ENCODE measurements around the gene RTN4R. TPM values are rescaled to one million over a fixed set of nuclear protein-coding genes. Genes with fewer than 3 reads are reported as not detected.
"Not testable (repeated sequence)": the region's sequence is repeated elsewhere in the genome, so short reads cannot be mapped to it uniquely, and the experiment has no call there.

The RTN4R gene
- total RNA-seq, 1 experiment from 2014 or later = 19.0 TPM

DNA sequence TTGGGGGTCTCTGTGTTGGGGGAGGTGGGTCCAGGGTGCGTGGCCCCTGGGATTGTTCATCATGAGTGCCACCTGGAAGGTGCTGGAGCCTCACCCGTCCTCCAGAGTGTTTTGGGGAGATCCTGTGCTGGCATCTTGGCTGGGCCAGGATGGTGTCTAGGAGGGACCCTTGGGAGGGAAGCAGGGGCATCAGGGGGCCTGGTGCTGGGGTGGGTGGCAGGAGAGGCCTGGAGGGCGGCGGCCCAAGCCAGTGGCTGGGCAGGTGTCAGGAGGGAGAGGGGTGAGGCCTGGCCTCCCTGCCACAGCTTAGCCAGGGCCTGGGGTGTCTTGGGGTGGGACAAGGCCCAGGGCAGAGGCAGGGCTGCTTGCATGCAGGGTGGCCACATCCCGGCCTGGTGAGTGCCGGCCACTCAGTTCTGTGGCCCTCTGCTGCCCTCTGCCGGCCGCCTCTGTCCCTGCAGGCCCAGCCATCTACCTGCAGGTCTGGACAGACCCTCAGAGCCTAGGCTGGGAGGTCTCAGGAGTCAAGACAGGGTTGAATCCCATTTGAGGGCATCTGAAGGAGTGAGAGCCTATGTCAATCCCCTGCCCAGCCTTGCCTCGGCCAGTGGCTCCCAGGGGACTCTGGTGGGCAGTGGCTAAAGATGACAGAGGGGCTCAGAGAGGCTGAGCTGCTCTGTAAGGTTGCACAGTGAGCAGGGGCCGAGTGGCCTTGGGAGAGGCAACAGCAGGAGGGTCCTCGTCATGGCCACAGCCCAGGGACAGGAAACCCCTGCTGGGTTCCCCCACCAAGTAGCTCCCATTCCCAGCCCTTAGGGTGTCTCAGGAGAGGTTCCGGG lies 17.6 kb upstream of the RTN4R start:
- intact Hi-C loops (cut with micrococcal nuclease) = loop anchor here (1.0 kb wide), 1 partner anchor 128 kb away; no protein-coding TSS in a partner anchor
- H2AFZ ChIP-seq (ENCODE audit: low read depth, low read length, poor library complexity, severe bottlenecking); BruUV-seq (replicated peaks); H3K4me2 ChIP-seq (ENCODE audit: low read length); H4K20me1 ChIP-seq (ENCODE audit: insufficient read depth); H3K9me2 ChIP-seq (ENCODE audit: insufficient read depth); H3K36me3 ChIP-seq (ENCODE audit: control insufficient read depth in 1 of 2, insufficient read depth in 2 of 2, low read length in 2 of 2); H3K27me3 ChIP-seq (ENCODE audit: insufficient read depth, low read length); POLR2A ChIA-PET; H3K4me1 ChIP-seq (ENCODE audit: control insufficient read depth in 1 of 2, insufficient read depth in 2 of 2, low read length in 2 of 2); H3K4me3 ChIP-seq (replicated peaks in 1 of 2; ENCODE audit: low read depth in 1 of 2, low read length in 2 of 2); H3K9me3 ChIP-seq (ENCODE audit: control insufficient read depth in 1 of 2, insufficient read depth in 1 of 2, low read depth in 1 of 2, low read length in 2 of 2); H3K9ac ChIP-seq (ENCODE audit: low read length); H3K79me2 ChIP-seq (ENCODE audit: insufficient read depth, low read length); H3K27ac ChIP-seq (ENCODE audit: low read depth, low read length); DNase-seq (ENCODE audit: low read depth, low spot score): not testable (repeated sequence)
- ChIA-PET CTCF (interaction anchor here (2.0 kb wide), 1 partner anchor 129 kb away, joined by 12 read pairs; no protein-coding TSS in a partner anchor), RAD21 (ENCODE audit: low non-redundant PET in 1 of 2, low total read pairs in 2 of 2, uncharacterized antibody in 2 of 2, unreplicated experiment in 2 of 2) (interaction anchor here in 1 of 2 experiments (1.9 kb wide), 1 partner anchor 129 kb away, joined by 6 read pairs; no protein-coding TSS in a partner anchor)
- TF ChIP-seq, protein P1, sequence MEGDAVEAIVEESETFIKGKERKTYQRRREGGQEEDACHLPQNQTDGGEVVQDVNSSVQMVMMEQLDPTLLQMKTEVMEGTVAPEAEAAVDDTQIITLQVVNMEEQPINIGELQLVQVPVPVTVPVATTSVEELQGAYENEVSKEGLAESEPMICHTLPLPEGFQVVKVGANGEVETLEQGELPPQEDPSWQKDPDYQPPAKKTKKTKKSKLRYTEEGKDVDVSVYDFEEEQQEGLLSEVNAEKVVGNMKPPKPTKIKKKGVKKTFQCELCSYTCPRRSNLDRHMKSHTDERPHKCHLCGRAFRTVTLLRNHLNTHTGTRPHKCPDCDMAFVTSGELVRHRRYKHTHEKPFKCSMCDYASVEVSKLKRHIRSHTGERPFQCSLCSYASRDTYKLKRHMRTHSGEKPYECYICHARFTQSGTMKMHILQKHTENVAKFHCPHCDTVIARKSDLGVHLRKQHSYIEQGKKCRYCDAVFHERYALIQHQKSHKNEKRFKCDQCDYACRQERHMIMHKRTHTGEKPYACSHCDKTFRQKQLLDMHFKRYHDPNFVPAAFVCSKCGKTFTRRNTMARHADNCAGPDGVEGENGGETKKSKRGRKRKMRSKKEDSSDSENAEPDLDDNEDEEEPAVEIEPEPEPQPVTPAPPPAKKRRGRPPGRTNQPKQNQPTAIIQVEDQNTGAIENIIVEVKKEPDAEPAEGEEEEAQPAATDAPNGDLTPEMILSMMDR (IDR thresholded peaks at IDR 0.05 in 2 of 3, conservative IDR thresholded peaks at IDR 0.05 in 1 of 3; ENCODE audit: borderline replicate concordance in 1 of 3, insufficient read depth in 1 of 3, low read depth in 2 of 3, low read length in 2 of 3) = peak; percentile 61 to 78 (median 70); a peak in 5 of 6 replicates
- TF ChIP-seq RAD21 (IDR thresholded peaks at IDR 0.05; ENCODE audit: low read depth) = peak; percentile 81
- peak; percentile 95 for ATAC-seq

- TF ChIP-seq SIN3A (IDR thresholded peaks at IDR 0.05; ENCODE audit: low read depth) (no peak), ZFX (IDR thresholded peaks at IDR 0.05) (no peak), RAD21 (IDR thresholded peaks at IDR 0.05; ENCODE audit: low read depth) (no peak), POLR2A (IDR thresholded peaks at IDR 0.05; ENCODE audit: borderline replicate concordance, extremely low read depth, insufficient read depth, insufficient read length) (no peak), SRF (IDR thresholded peaks at IDR 0.05; ENCODE audit: low read depth) (no peak), SP1 (IDR thresholded peaks at IDR 0.05; ENCODE audit: low read depth) (no peak), EGR1 (IDR thresholded peaks at IDR 0.05; ENCODE audit: low read depth) (no peak), YY1 (IDR thresholded peaks at IDR 0.05; ENCODE audit: extremely low read depth, insufficient replicate concordance, low read depth, low read length) (no peak)
- TF ChIP-seq, protein P2, sequence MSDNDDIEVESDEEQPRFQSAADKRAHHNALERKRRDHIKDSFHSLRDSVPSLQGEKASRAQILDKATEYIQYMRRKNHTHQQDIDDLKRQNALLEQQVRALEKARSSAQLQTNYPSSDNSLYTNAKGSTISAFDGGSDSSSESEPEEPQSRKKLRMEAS (IDR thresholded peaks at IDR 0.05) = no peak
- TF ChIP-seq, protein P3, sequence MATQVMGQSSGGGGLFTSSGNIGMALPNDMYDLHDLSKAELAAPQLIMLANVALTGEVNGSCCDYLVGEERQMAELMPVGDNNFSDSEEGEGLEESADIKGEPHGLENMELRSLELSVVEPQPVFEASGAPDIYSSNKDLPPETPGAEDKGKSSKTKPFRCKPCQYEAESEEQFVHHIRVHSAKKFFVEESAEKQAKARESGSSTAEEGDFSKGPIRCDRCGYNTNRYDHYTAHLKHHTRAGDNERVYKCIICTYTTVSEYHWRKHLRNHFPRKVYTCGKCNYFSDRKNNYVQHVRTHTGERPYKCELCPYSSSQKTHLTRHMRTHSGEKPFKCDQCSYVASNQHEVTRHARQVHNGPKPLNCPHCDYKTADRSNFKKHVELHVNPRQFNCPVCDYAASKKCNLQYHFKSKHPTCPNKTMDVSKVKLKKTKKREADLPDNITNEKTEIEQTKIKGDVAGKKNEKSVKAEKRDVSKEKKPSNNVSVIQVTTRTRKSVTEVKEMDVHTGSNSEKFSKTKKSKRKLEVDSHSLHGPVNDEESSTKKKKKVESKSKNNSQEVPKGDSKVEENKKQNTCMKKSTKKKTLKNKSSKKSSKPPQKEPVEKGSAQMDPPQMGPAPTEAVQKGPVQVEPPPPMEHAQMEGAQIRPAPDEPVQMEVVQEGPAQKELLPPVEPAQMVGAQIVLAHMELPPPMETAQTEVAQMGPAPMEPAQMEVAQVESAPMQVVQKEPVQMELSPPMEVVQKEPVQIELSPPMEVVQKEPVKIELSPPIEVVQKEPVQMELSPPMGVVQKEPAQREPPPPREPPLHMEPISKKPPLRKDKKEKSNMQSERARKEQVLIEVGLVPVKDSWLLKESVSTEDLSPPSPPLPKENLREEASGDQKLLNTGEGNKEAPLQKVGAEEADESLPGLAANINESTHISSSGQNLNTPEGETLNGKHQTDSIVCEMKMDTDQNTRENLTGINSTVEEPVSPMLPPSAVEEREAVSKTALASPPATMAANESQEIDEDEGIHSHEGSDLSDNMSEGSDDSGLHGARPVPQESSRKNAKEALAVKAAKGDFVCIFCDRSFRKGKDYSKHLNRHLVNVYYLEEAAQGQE (IDR thresholded peaks at IDR 0.05; ENCODE audit: low read depth) = no peak
- DNase-seq (ENCODE audit: low read depth, low spot score) (no peak), ATAC-seq (no peak)
- no peaks in the 10 kb centered on the region for H3K79me2 ChIP-seq (ENCODE audit: insufficient read depth, low read length)
- ChIA-PET CTCF (interaction anchor here (1.9 kb wide), 1 partner anchor 127 kb away, joined by 13 read pairs; no protein-coding TSS in a partner anchor), RAD21 (ENCODE audit: low non-redundant PET in 1 of 2, low total read pairs in 2 of 2, uncharacterized antibody in 2 of 2, unreplicated experiment in 2 of 2) (interaction anchor here in 1 of 2 experiments (1.0 kb wide), 1 partner anchor 128 kb away, joined by 3 read pairs; no protein-coding TSS in a partner anchor), POLR2A (no interaction called here)
- H3K4me3 ChIP-seq (replicated peaks in 1 of 2; ENCODE audit: low read depth in 1 of 2, low read length in 2 of 2) = no peak overlapping the region
- H3K36me3 ChIP-seq (ENCODE audit: control insufficient read depth in 1 of 2, insufficient read depth in 2 of 2, low read length in 2 of 2) = no peaks in the 10 kb centered on the region
- no peaks in the 10 kb centered on the region for H4K20me1 ChIP-seq (ENCODE audit: insufficient read depth)
- H3K4me2 ChIP-seq (ENCODE audit: low read length) = no peak overlapping the region
- intact Hi-C loops (cut with micrococcal nuclease) = loop anchor here (1.0 kb wide), 1 partner anchor 127 kb away; no protein-coding TSS in a partner anchor
- no TSS peak for BruUV-seq (replicated peaks)
- no peak overlapping the region for H2AFZ ChIP-seq (ENCODE audit: low read depth, low read length, poor library complexity, severe bottlenecking)
- H3K27me3 ChIP-seq (ENCODE audit: insufficient read depth, low read length) = no peaks in the 10 kb centered on the region
- H3K9me3 ChIP-seq (ENCODE audit: control insufficient read depth in 1 of 2, insufficient read depth in 1 of 2, low read depth in 1 of 2, low read length in 2 of 2) = no peaks in the 10 kb centered on the region
- no peak overlapping the region for H3K27ac ChIP-seq (ENCODE audit: low read depth, low read length)
- H3K9me2 ChIP-seq (ENCODE audit: insufficient read depth) = no peaks in the 10 kb centered on the region
- H3K4me1 ChIP-seq (ENCODE audit: control insufficient read depth in 1 of 2, insufficient read depth in 2 of 2, low read length in 2 of 2) = peaks cover 0 to 5% of the 10 kb centered on the region in 2 experiments; a peak in 2 of 4 replicates
- H3K9ac ChIP-seq (ENCODE audit: low read length) = no peak overlapping the region
These were observed 16.5 kb upstream of the RTN4R start for GRCh38 chr22:20284471-20285086.

All from HCT116 (cell line).